ENCODE measurements around the gene CLASRP. TPM values are rescaled to one million over a fixed set of nuclear protein-coding genes. Genes with fewer than 3 reads are reported as not detected.

The CLASRP gene
- total RNA-seq, 3 donors from 2014 or later: 49.9 to 80.3 (median 57.0) TPM

- TF ChIP-seq POLR2AphosphoS5 (IDR thresholded peaks at IDR 0.05) (no peak), POLR2A (IDR thresholded peaks at IDR 0.05) (no peak), CTCF (IDR thresholded peaks at IDR 0.05) (no peak)
- H3K36me3 ChIP-seq: no peaks in the 10 kb centered on the region
- H3K4me1 ChIP-seq: peaks cover 4 to 30% of the 10 kb centered on the region in 2 donors
- H3K27ac ChIP-seq: peak overlapping the region; percentile 70 to 75
- H3K4me3 ChIP-seq: peak overlapping the region in 2 of 3 donors; percentile 60 to 65
- no peaks in the 10 kb centered on the region for H3K27me3 ChIP-seq
- H3K9me3 ChIP-seq: no peaks in the 10 kb centered on the region
- intact Hi-C loops (cut with DNase I; ENCODE audit: low total_unique reads): no loop called here
- no peak for DNase-seq (ENCODE audit: low spot score in 2 of 2)
These were observed 36.0 kb downstream of the CLASRP start for GRCh38 chr19:45074744-45075300.

- H3K4me1 ChIP-seq: peaks cover 3 to 24% of the 10 kb centered on the region in 2 donors
- intact Hi-C loops (cut with DNase I; ENCODE audit: low total_unique reads): no loop called here
These were observed 36.6 kb downstream of the CLASRP start for GRCh38 chr19:45075301-45076028.

GRCh38 chr19:45076029-45076850 lies 37.4 kb downstream of the CLASRP start, which contains the start of gene ZNF296:
TSS of gene ZNF296 (minus strand) at chr19:45076478. CDS start at chr19:45076373, 105 bp downstream.
- H3K36me3 ChIP-seq: no peaks in the 10 kb centered on the region
- peak within 1 kb of the TSS; percentile 51 to 65 (median 60) for H3K4me3 ChIP-seq
- H3K27me3 ChIP-seq: no peaks in the 10 kb centered on the region
- peaks cover 0 to 16% of the 10 kb centered on the region in 2 donors for H3K4me1 ChIP-seq
- peak; percentile 71 to 83 for DNase-seq (ENCODE audit: low spot score in 2 of 2)
- intact Hi-C loops (cut with DNase I; ENCODE audit: low total_unique reads): no loop called here
- H3K27ac ChIP-seq: peak within 1 kb of the TSS; percentile 70 to 75
- H3K9me3 ChIP-seq: no peaks in the 10 kb centered on the region
- TF ChIP-seq POLR2AphosphoS5 (IDR thresholded peaks at IDR 0.05): no peak

More at GRCh38 chr19:45075301-45076028, 36.6 kb downstream of the CLASRP start:
- H3K27ac ChIP-seq: peak overlapping the region; percentile 70 to 75
- no peaks in the 10 kb centered on the region for H3K27me3 ChIP-seq
- peak overlapping the region; percentile 51 to 65 (median 60) for H3K4me3 ChIP-seq
- DNase-seq (ENCODE audit: low spot score in 2 of 2): peak; percentile 69 to 83
- no peaks in the 10 kb centered on the region for H3K9me3 ChIP-seq
- no peaks in the 10 kb centered on the region for H3K36me3 ChIP-seq
- TF ChIP-seq CTCF (IDR thresholded peaks at IDR 0.05) (no peak), POLR2A (IDR thresholded peaks at IDR 0.05) (no peak), POLR2AphosphoS5 (IDR thresholded peaks at IDR 0.05) (no peak)

- Histone ChIP-seq H3K27ac (peak overlapping the region; percentile 70 to 75), H3K9me3 (no peaks in the 10 kb centered on the region), H3K4me3 (peak overlapping the region; percentile 51 to 65 (median 60)), H3K27me3 (no peaks in the 10 kb centered on the region), H3K36me3 (no peaks in the 10 kb centered on the region), H3K4me1 (peaks cover 0 to 8% of the 10 kb centered on the region in 2 donors)
- no peak for DNase-seq (ENCODE audit: low spot score in 2 of 2)
- intact Hi-C loops (cut with DNase I; ENCODE audit: low total_unique reads): no loop called here
- TF ChIP-seq POLR2AphosphoS5 (IDR thresholded peaks at IDR 0.05): no peak
- TF ChIP-seq CTCF (IDR thresholded peaks at IDR 0.05): no peak
- no peak for TF ChIP-seq POLR2A (IDR thresholded peaks at IDR 0.05)
These were observed 38.2 kb downstream of the CLASRP start for GRCh38 chr19:45076851-45077730.

Data from breast epithelium (tissue), 4 donors.